Measurements from ENCODE around the gene KLHDC8A. TPM values are rescaled to one million over a fixed set of nuclear protein-coding genes. Genes with fewer than 3 reads are reported as not detected.
"Not testable (repeated sequence)": the region's sequence is repeated elsewhere in the genome, so short reads cannot be mapped to it uniquely, and the experiment has no call there.

KLHDC8A gene
- total RNA-seq, 1 donor from 2014 or later, result not detected

GRCh38 chr1:205370780-205371179, 14.1 kb upstream of the KLHDC8A start:
- Mint-ChIP-seq H3K27me3 (ENCODE audit: unreplicated experiment) (peaks cover under 1% of the 10 kb centered on the region), H3K4me3 (ENCODE audit: unreplicated experiment) (no peak overlapping the region), H3K4me1 (ENCODE audit: unreplicated experiment) (peaks cover 41% of the 10 kb centered on the region), H3K36me3 (ENCODE audit: unreplicated experiment) (no peaks in the 10 kb centered on the region), H3K9me3 (ENCODE audit: unreplicated experiment) (peaks cover 5% of the 10 kb centered on the region), H3K27ac (ENCODE audit: unreplicated experiment) (no peak overlapping the region)
- no peak for DNase-seq (ENCODE audit: extremely low spot score, unreplicated experiment)
- no peak for TF ChIP-seq CTCF (IDR thresholded peaks at IDR 0.05)

- H3K27me3 Mint-ChIP-seq (ENCODE audit: unreplicated experiment), result peaks cover 3% of the 10 kb centered on the region
- no peaks in the 10 kb centered on the region for H3K36me3 Mint-ChIP-seq (ENCODE audit: unreplicated experiment)
- TF ChIP-seq CTCF (IDR thresholded peaks at IDR 0.05), result no peak
- peaks cover 35% of the 10 kb centered on the region for H3K4me1 Mint-ChIP-seq (ENCODE audit: unreplicated experiment)
- H3K4me3 Mint-ChIP-seq (ENCODE audit: unreplicated experiment), result no peak overlapping the region
- peaks cover 5% of the 10 kb centered on the region for H3K9me3 Mint-ChIP-seq (ENCODE audit: unreplicated experiment)
- no peak for DNase-seq (ENCODE audit: extremely low spot score, unreplicated experiment)
- no peak overlapping the region for H3K27ac Mint-ChIP-seq (ENCODE audit: unreplicated experiment)
Measured at GRCh38 chr1:205369701-205370123, 13.0 kb upstream of the KLHDC8A start.

- no peaks in the 10 kb centered on the region for H3K36me3 Mint-ChIP-seq (ENCODE audit: unreplicated experiment)
- H3K27ac Mint-ChIP-seq (ENCODE audit: unreplicated experiment), result no peak overlapping the region
- peaks cover 4% of the 10 kb centered on the region for H3K27me3 Mint-ChIP-seq (ENCODE audit: unreplicated experiment)
- TF ChIP-seq CTCF (IDR thresholded peaks at IDR 0.05), result no peak
- H3K4me1 Mint-ChIP-seq (ENCODE audit: unreplicated experiment), result peaks cover 23% of the 10 kb centered on the region
- H3K9me3 Mint-ChIP-seq (ENCODE audit: unreplicated experiment), result peaks cover 5% of the 10 kb centered on the region
- DNase-seq (ENCODE audit: extremely low spot score, unreplicated experiment), result no peak
- H3K4me3 Mint-ChIP-seq (ENCODE audit: unreplicated experiment), result no peak overlapping the region
Measured at GRCh38 chr1:205368478-205368877, 11.8 kb upstream of the KLHDC8A start.

- Mint-ChIP-seq H3K4me1 (ENCODE audit: unreplicated experiment) (peaks cover 5% of the 10 kb centered on the region), H3K4me3 (ENCODE audit: unreplicated experiment) (no peak overlapping the region), H3K27me3 (ENCODE audit: unreplicated experiment) (peaks cover 25% of the 10 kb centered on the region), H3K27ac (ENCODE audit: unreplicated experiment) (no peak overlapping the region), H3K36me3 (ENCODE audit: unreplicated experiment) (no peaks in the 10 kb centered on the region), H3K9me3 (ENCODE audit: unreplicated experiment) (no peaks in the 10 kb centered on the region)
- no peak for DNase-seq (ENCODE audit: extremely low spot score, unreplicated experiment)
- TF ChIP-seq CTCF (IDR thresholded peaks at IDR 0.05), result no peak
Measured at GRCh38 chr1:205365945-205366463, 9.3 kb upstream of the KLHDC8A start.

GRCh38 chr1:205365086-205365485, 8.4 kb upstream of the KLHDC8A start:
- not testable (repeated sequence) for DNase-seq (ENCODE audit: extremely low spot score, unreplicated experiment); H3K4me1 Mint-ChIP-seq (ENCODE audit: unreplicated experiment); H3K36me3 Mint-ChIP-seq (ENCODE audit: unreplicated experiment); H3K27ac Mint-ChIP-seq (ENCODE audit: unreplicated experiment); H3K9me3 Mint-ChIP-seq (ENCODE audit: unreplicated experiment); H3K4me3 Mint-ChIP-seq (ENCODE audit: unreplicated experiment)
- H3K27me3 Mint-ChIP-seq (ENCODE audit: unreplicated experiment), result peaks cover 34% of the 10 kb centered on the region

- Mint-ChIP-seq H3K4me1 (ENCODE audit: unreplicated experiment) (no peaks in the 10 kb centered on the region), H3K36me3 (ENCODE audit: unreplicated experiment) (no peaks in the 10 kb centered on the region)
- no peak for DNase-seq (ENCODE audit: extremely low spot score, unreplicated experiment)
Measured at GRCh38 chr1:205360891-205361290, 4.2 kb upstream of the KLHDC8A start.

More at GRCh38 chr1:205360891-205361290, 4.2 kb upstream of the KLHDC8A start:
- no peaks in the 10 kb centered on the region for H3K9me3 Mint-ChIP-seq (ENCODE audit: unreplicated experiment)
- H3K27me3 Mint-ChIP-seq (ENCODE audit: unreplicated experiment), result peaks cover 69% of the 10 kb centered on the region
- TF ChIP-seq CTCF (IDR thresholded peaks at IDR 0.05), result no peak
- H3K27ac Mint-ChIP-seq (ENCODE audit: unreplicated experiment), result no peak overlapping the region
- H3K4me3 Mint-ChIP-seq (ENCODE audit: unreplicated experiment), result no peak overlapping the region

Data from osteocyte (in vitro differentiated cells).